ENCODE results near the gene CASP9. TPM values are rescaled to one million over a fixed set of nuclear protein-coding genes. Genes with fewer than 3 reads are reported as not detected.

The CASP9 gene
- 9.2 and 9.5 TPM in 2 replicates for total RNA-seq (2013; cell fraction: nucleolus; rRNA removed)
- total RNA-seq (2014; rRNA removed) (7.6 and 8.7 TPM in 2 replicates), total RNA-seq (2014; rRNA removed; fragmentation: Illumina TruSeq; extraction: Trizol) (6.3 and 6.5 TPM in 2 replicates), total RNA-seq (2021) (8.5 and 10.8 TPM in 2 replicates), polyA plus RNA-seq (2011; rRNA removed) (10.1 and 14.6 TPM in 2 replicates), polyA plus RNA-seq (2014; fragmentation: Illumina TruSeq; extraction: Trizol) (7.9 and 8.2 TPM in 2 replicates), polyA plus RNA-seq (2014; fragmentation: Nextera tagmentation; extraction: Ambion mirVana) (1 to 10 TPM; 2.7 to 3.9 TPM), polyA plus RNA-seq (2014; rRNA removed) (8.8 and 9.8 TPM in 2 replicates), polyA plus RNA-seq (2016; fragmentation: Nextera tagmentation; extraction: Ambion mirVana) (1 to 10 TPM; 7.2 to 7.6 TPM), polyA minus RNA-seq (2011; rRNA and poly(A)+ RNA removed) (13.1 and 16.9 TPM in 2 replicates), Bru-seq, nascent RNA (percentile 65 among the genes with signal in this experiment), BruChase-seq, experiment 1, labeled RNA remaining after a 6-hour chase (percentile 58 among the genes with signal in this experiment), BruChase-seq, experiment 2, labeled RNA remaining after a 2-hour chase (percentile 61 among the genes with signal in this experiment)
- 5.6 TPM for polyA plus RNA-seq (2011; ENCODE audit: low read depth)
- 20.3 and 21.5 TPM in 2 replicates for polyA plus RNA-seq (2011; cell fraction: cytosol; rRNA removed)
- 17.7 and 18.3 TPM in 2 replicates for polyA plus RNA-seq (2011; cell fraction: nucleus; rRNA removed)
- 6.6 and 6.7 TPM in 2 replicates for polyA plus RNA-seq (2012)
- 10.6 and 11.2 TPM in 2 replicates for polyA minus RNA-seq (2011; cell fraction: cytosol; rRNA and poly(A)+ RNA removed)
- 4.2 and 6.9 TPM in 2 replicates for polyA minus RNA-seq (2011; cell fraction: nucleus; rRNA and poly(A)+ RNA removed)
- long read RNA-seq, experiment 1, transcript CASP9-201 (9 exons, 2,019 nt), result major isoform, 12 of 14 reads
- long read RNA-seq, experiment 1, partial matches to known transcripts, result 0 of 14 reads
- long read RNA-seq, experiment 1, other reads (novel, unspliced or antisense), result 1 of 14 reads
- long read RNA-seq, experiment 2, transcript CASP9-201 (9 exons, 2,019 nt), result major isoform, 54 of 70 reads
- long read RNA-seq, experiment 2, transcript CASP9-202 (5 exons, 1,621 nt), result minor isoform, 7 of 70 reads
- long read RNA-seq, experiment 2, partial matches to known transcripts, result 4 of 70 reads
- long read RNA-seq, experiment 2, other reads (novel, unspliced or antisense), result 5 of 70 reads

DNA sequence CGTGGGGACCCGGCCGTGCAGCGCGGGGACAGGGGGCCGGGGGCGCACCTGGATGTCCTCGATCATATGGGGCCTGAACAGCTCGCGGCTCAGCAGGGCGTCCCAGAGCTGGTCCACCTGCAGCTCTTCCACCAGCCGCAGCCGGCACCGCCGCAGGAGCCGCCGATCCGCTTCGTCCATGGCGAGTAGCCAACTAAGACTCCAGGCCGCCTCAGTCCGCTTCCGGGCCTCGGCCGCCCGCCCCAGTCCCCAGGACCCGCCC, at the start of gene CASP9:
Gene CASP9, minus strand, starts transcription at position 195 of the 262 bp plus-strand sequence. Its CDS starts 15 bp downstream, at position 180.
- Histone ChIP-seq H3K79me2 (ENCODE audit: control insufficient read depth, insufficient read depth, low read length) (peaks cover 13% of the 10 kb centered on the region), H4K20me1 (ENCODE audit: control insufficient read depth, insufficient read depth) (no peaks in the 10 kb centered on the region), H3K4me2 (ENCODE audit: control insufficient read depth, insufficient read depth) (peak within 1 kb of the TSS; percentile 98), H3K27me3 (replicated peaks in 1 of 2; ENCODE audit: control insufficient read depth in 2 of 2, insufficient read depth in 2 of 2, low read length in 1 of 2) (no peaks in the 10 kb centered on the region), H3K9ac (ENCODE audit: control insufficient read depth, insufficient read depth, low read length) (peak within 1 kb of the TSS; percentile 79), H3K36me3 (ENCODE audit: control insufficient read depth in 2 of 2, insufficient read depth in 2 of 2, low read length in 1 of 2) (no peaks in the 10 kb centered on the region), H2AFZ (ENCODE audit: control insufficient read depth, low read depth, low read length) (peak within 1 kb of the TSS; percentile 95), H3K4me1 (ENCODE audit: control insufficient read depth, insufficient read depth, low read length) (peaks cover 9% of the 10 kb centered on the region; the same call in 1 of the 2 replicates), H3K27ac (ENCODE audit: control insufficient read depth, insufficient read depth) (peak within 1 kb of the TSS; percentile 87), H3K4me3 (peak within 1 kb of the TSS; percentile 95), H3K9me3 (replicated peaks; ENCODE audit: control insufficient read depth, insufficient read depth, low read length) (no peaks in the 10 kb centered on the region)
- peak; percentile 38 for FAIRE-seq
- RAD21 ChIA-PET (ENCODE audit: unreplicated experiment), result interaction anchor here (0.6 to 0.7 kb wide), 2 partner anchors 48 to 162 kb away, joined by 3 read pairs; no protein-coding TSS in a partner anchor
- 1% methylated on average over 20 of the region's 27 CpGs for WGBS (ENCODE audit: insufficient coverage, insufficient replicate concordance, low lambda C conversion rate, missing lambda C conversion rate)
- BruUV-seq (replicated peaks), result no TSS peak
- intact Hi-C loops (cut with micrococcal nuclease; ENCODE audit: unreplicated experiment), result loop anchor here (10.0 kb wide), 2 partner anchors 321 to 451 kb away; partner anchors contain the start of genes SPEN and ZBTB17
- DNase-seq (ENCODE audit: low read depth, low spot score), result no peak
- POLR2A ChIA-PET, result interaction anchor here (1.0 to 1.3 kb wide), 2 partner anchors 11 to 24 kb away, joined by 3 read pairs; no protein-coding TSS in a partner anchor
- SMC1A ChIA-PET (ENCODE audit: uncharacterized antibody, unreplicated experiment), result interaction anchor here (0.6 to 1.3 kb wide), 3 partner anchors 9 to 1501 kb away, joined by 3 to 4 read pairs (median 3); no protein-coding TSS in a partner anchor
- in situ Hi-C loops (cut with MboI), result no loop called here
- ATAC-seq, result no peak
- CTCF ChIA-PET, result interaction anchor here (1.0 kb wide), 1 partner anchor 217 kb away, joined by 3 read pairs; no protein-coding TSS in a partner anchor
- no peak for TF ChIP-seq ZZZ3 (IDR thresholded peaks at IDR 0.05; ENCODE audit: control insufficient read depth, insufficient read length, low read depth)
- peak; percentile 94 for TF ChIP-seq POLR2A (IDR thresholded peaks at IDR 0.05; ENCODE audit: low read depth, low read length)
- peak; percentile 57; the same call in 1 of the 2 replicates for TF ChIP-seq LARP7 (IDR thresholded peaks at IDR 0.05)
- 0 out of 2 replicates have a peak, but pooled peaks have one; percentile 46 for TF ChIP-seq BACH1 (IDR thresholded peaks at IDR 0.05; ENCODE audit: borderline replicate concordance)
- TF ChIP-seq TAF1 (IDR thresholded peaks at IDR 0.05; ENCODE audit: borderline replicate concordance, low read depth, low read length), result peak; percentile 57; the same call in 1 of the 2 replicates
- TF ChIP-seq NBN (IDR thresholded peaks at IDR 0.05), result peak; percentile 2; the same call in 1 of the 2 replicates
- TF ChIP-seq, protein P1, sequence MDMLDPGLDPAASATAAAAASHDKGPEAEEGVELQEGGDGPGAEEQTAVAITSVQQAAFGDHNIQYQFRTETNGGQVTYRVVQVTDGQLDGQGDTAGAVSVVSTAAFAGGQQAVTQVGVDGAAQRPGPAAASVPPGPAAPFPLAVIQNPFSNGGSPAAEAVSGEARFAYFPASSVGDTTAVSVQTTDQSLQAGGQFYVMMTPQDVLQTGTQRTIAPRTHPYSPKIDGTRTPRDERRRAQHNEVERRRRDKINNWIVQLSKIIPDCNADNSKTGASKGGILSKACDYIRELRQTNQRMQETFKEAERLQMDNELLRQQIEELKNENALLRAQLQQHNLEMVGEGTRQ (IDR thresholded peaks at IDR 0.05; ENCODE audit: borderline replicate concordance, low read depth, low read length), result no peak
- 0 out of 2 replicates have a peak, but pooled peaks have one; percentile 42 for TF ChIP-seq SMAD5 (IDR thresholded peaks at IDR 0.05; ENCODE audit: low read depth)
- peak; percentile 73; the same call in 1 of the 3 replicates for TF ChIP-seq POU2F2 (IDR thresholded peaks at IDR 0.05; ENCODE audit: borderline replicate concordance, low read depth, low read length)
- TF ChIP-seq POLR2AphosphoS5 (IDR thresholded peaks at IDR 0.05; ENCODE audit: low read length), result peak; percentile 84
- TF ChIP-seq POLR2AphosphoS2 (IDR thresholded peaks at IDR 0.05; ENCODE audit: low read depth, low read length), result 0 out of 2 replicates have a peak, but pooled peaks have one; percentile 42
- TF ChIP-seq IKZF2 (IDR thresholded peaks at IDR 0.05), result 0 out of 4 replicates have a peak, but pooled peaks of 1 of the 2 experiments have one; percentile 4
- no peak; the same call in 1 of the 2 replicates for TF ChIP-seq IKZF1 (conservative IDR thresholded peaks at IDR 0.05)
- TF ChIP-seq, protein P2, sequence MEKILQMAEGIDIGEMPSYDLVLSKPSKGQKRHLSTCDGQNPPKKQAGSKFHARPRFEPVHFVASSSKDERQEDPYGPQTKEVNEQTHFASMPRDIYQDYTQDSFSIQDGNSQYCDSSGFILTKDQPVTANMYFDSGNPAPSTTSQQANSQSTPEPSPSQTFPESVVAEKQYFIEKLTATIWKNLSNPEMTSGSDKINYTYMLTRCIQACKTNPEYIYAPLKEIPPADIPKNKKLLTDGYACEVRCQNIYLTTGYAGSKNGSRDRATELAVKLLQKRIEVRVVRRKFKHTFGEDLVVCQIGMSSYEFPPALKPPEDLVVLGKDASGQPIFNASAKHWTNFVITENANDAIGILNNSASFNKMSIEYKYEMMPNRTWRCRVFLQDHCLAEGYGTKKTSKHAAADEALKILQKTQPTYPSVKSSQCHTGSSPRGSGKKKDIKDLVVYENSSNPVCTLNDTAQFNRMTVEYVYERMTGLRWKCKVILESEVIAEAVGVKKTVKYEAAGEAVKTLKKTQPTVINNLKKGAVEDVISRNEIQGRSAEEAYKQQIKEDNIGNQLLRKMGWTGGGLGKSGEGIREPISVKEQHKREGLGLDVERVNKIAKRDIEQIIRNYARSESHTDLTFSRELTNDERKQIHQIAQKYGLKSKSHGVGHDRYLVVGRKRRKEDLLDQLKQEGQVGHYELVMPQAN (conservative IDR thresholded peaks at IDR 0.05), result peak; percentile 90
- no peak for TF ChIP-seq RAD21 (IDR thresholded peaks at IDR 0.05; ENCODE audit: insufficient read depth, low read depth, low read length)
- TF ChIP-seq SMARCA5 (IDR thresholded peaks at IDR 0.05), result peak; percentile 58; the same call in 1 of the 2 replicates
- TF ChIP-seq EGR1 (IDR thresholded peaks at IDR 0.05; ENCODE audit: borderline replicate concordance in 1 of 2, low read depth in 2 of 2, low read length in 2 of 2), result peak in 1 of 2 experiments; percentile 4; a peak in 1 of 3 replicates

Data from GM12878 (cell line).